OCI-LY3 (cell line): ENCODE data around the gene MCC.

ENCODE experiments used
- EZH2phosphoT487 ChIP-seq: fragments of 200-600 bp; shearing (Covaris generic); IDR thresholded peaks from 2 replicates; pipeline ENCODE4 v1.6.1; 2018; ENCODE audit warnings: antibody characterized with exemption, mixed run types, low read depth
- TF ChIP-seq, protein P1 (sequence below): fragments of 200-600, 300-600 bp; sonication (generic); IDR thresholded peaks from 2 replicates; pipeline ENCODE4 v1.5.1; 2014; ENCODE audit warnings: antibody characterized with exemption, low read length, low read depth

DNA sequence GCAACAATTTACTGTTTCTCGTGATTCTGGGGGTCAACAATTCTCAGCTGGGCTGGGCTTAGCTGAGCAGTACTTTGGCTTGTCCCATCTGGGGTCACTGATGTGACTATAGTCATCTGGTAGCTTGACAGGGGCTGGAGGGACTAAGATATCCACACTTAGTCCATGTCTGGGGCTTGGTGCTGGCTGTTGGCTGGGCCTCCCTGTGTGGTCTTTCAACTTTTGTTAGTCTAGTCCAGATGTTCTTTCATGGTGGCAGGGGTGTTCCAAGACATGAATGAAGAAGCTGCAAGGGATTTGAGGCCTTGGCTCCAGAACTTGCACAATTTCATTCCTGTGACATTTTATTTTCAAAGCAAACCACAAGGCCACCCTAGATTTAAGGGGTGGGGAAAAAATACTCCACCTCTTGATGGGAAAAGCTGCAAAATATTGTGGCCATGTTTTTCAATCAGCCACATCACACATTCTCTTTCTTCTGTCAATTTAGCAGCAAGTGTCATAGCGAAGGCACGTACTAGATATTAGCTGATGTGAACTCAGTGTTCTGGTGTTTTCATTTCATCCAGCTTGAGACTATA is 112.7 kb downstream of the MCC start:
- TF ChIP-seq, protein P1, sequence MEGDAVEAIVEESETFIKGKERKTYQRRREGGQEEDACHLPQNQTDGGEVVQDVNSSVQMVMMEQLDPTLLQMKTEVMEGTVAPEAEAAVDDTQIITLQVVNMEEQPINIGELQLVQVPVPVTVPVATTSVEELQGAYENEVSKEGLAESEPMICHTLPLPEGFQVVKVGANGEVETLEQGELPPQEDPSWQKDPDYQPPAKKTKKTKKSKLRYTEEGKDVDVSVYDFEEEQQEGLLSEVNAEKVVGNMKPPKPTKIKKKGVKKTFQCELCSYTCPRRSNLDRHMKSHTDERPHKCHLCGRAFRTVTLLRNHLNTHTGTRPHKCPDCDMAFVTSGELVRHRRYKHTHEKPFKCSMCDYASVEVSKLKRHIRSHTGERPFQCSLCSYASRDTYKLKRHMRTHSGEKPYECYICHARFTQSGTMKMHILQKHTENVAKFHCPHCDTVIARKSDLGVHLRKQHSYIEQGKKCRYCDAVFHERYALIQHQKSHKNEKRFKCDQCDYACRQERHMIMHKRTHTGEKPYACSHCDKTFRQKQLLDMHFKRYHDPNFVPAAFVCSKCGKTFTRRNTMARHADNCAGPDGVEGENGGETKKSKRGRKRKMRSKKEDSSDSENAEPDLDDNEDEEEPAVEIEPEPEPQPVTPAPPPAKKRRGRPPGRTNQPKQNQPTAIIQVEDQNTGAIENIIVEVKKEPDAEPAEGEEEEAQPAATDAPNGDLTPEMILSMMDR, result no peak
- TF ChIP-seq EZH2phosphoT487, result no peak
